IPS DF 6.9 (cell line): ENCODE measurements around the gene ITSN1.
"Not testable (repeated sequence)": the region's sequence is repeated elsewhere in the genome, so short reads cannot be mapped to it uniquely, and the experiment has no call there.

Experiments
- DNase-seq: peaks from one replicate; pipeline ENCODE4 v3.0.0-alpha.2; 2013; ENCODE audit warnings: low read depth, low spot score
- H3K27ac ChIP-seq: one replicate; pipeline ENCODE4 v1.5.1; 2013; ENCODE audit warnings: low read length, control low read depth
- H3K27me3 ChIP-seq: 2 replicates; pipeline ENCODE4 v1.6.1; 2013; ENCODE audit warnings: mild to moderate bottlenecking, low read length; ENCODE audit not compliant: control insufficient read depth, insufficient read depth
- H3K36me3 ChIP-seq: 2 replicates; pipeline ENCODE4 v1.6.1; 2013; ENCODE audit warnings: low read length; ENCODE audit not compliant: control insufficient read depth, insufficient read depth
- H3K4me1 ChIP-seq: 2 replicates; pipeline ENCODE4 v1.6.1; 2013; ENCODE audit warnings: low read length; ENCODE audit not compliant: control insufficient read depth, insufficient read depth
- H3K4me3 ChIP-seq: 2 replicates; pipeline ENCODE4 v1.5.1; 2013; ENCODE audit warnings: mild to moderate bottlenecking, low read length
- H3K9me3 ChIP-seq: 2 replicates; pipeline ENCODE4 v1.6.1; 2013; ENCODE audit warnings: low read length, inconsistent platforms; ENCODE audit not compliant: control insufficient read depth, insufficient read depth
- WGBS: extraction: QIAGEN DNeasy Blood & Tissue Kit; methylation state at CpG from one replicate; pipeline ENCODE4 v1.1.7; 2013; ENCODE audit warnings: mixed read lengths, missing lambda C conversion rate; ENCODE audit not compliant: insufficient read length, insufficient coverage; 5-methylcytosine and 5-hydroxymethylcytosine counted together

Gene ITSN1

GRCh38 chr21:33783187-33783979 lies 141.1 kb downstream of the ITSN1 start:
- Histone ChIP-seq H3K9me3 (no peaks in the 10 kb centered on the region), H3K27me3 (no peaks in the 10 kb centered on the region), H3K36me3 (no peaks in the 10 kb centered on the region), H3K4me3 (no peak overlapping the region), H3K4me1 (no peaks in the 10 kb centered on the region), H3K27ac (no peak overlapping the region)
- no CpG with 5 or more reads among the region's 2 CpGs for WGBS
- no peak for DNase-seq

- Histone ChIP-seq H3K9me3 (no peaks in the 10 kb centered on the region), H3K36me3 (no peaks in the 10 kb centered on the region), H3K27me3 (no peaks in the 10 kb centered on the region), H3K4me1 (no peaks in the 10 kb centered on the region), H3K4me3 (no peak overlapping the region), H3K27ac (no peak overlapping the region)
- DNase-seq, result no peak
- WGBS, result no CpG with 5 or more reads among the region's 2 CpGs
These were observed 145.1 kb downstream of the ITSN1 start for GRCh38 chr21:33787431-33787830.

- WGBS, result no CpG with 5 or more reads among the region's 5 CpGs
- not testable (repeated sequence) for H3K4me1 ChIP-seq, H3K27me3 ChIP-seq, H3K27ac ChIP-seq, H3K36me3 ChIP-seq, DNase-seq, H3K9me3 ChIP-seq, H3K4me3 ChIP-seq
These were observed 146.1 kb downstream of the ITSN1 start for GRCh38 chr21:33788438-33788837.

GRCh38 chr21:33789697-33790096 lies 147.4 kb downstream of the ITSN1 start:
- Histone ChIP-seq H3K4me1 (peaks cover 2% of the 10 kb centered on the region; the same call in 1 of the 2 replicates), H3K27me3 (no peaks in the 10 kb centered on the region), H3K27ac (no peak overlapping the region), H3K36me3 (no peaks in the 10 kb centered on the region), H3K4me3 (no peak overlapping the region), H3K9me3 (no peaks in the 10 kb centered on the region)
- no CpG with 5 or more reads among the region's 1 CpG for WGBS
- no peak for DNase-seq

GRCh38 chr21:33791073-33791472 lies 148.8 kb downstream of the ITSN1 start:
- no peaks in the 10 kb centered on the region for H3K9me3 ChIP-seq
- H3K36me3 ChIP-seq, result no peaks in the 10 kb centered on the region
- no CpG with 5 or more reads among the region's 3 CpGs for WGBS
- H3K27ac ChIP-seq, result no peak overlapping the region
- peaks cover 2% of the 10 kb centered on the region; the same call in 1 of the 2 replicates for H3K4me1 ChIP-seq
- H3K4me3 ChIP-seq, result no peak overlapping the region
- no peak for DNase-seq
- H3K27me3 ChIP-seq, result no peaks in the 10 kb centered on the region

- WGBS, result no CpG with 5 or more reads among the region's 2 CpGs
These were observed 152.3 kb downstream of the ITSN1 start for GRCh38 chr21:33794596-33794995.

GRCh38 chr21:33797565-33797964 lies 155.3 kb downstream of the ITSN1 start:
- H3K27ac ChIP-seq, result no peak overlapping the region
- no CpG with 5 or more reads among the region's 5 CpGs for WGBS
- H3K27me3 ChIP-seq, result no peaks in the 10 kb centered on the region

More at GRCh38 chr21:33794596-33794995, 152.3 kb downstream of the ITSN1 start:
- Histone ChIP-seq H3K9me3 (no peaks in the 10 kb centered on the region), H3K4me1 (peaks cover 2% of the 10 kb centered on the region; the same call in 1 of the 2 replicates), H3K27me3 (no peaks in the 10 kb centered on the region), H3K4me3 (no peak overlapping the region), H3K27ac (no peak overlapping the region), H3K36me3 (peaks cover 4% of the 10 kb centered on the region; the same call in 1 of the 2 replicates)
- DNase-seq, result no peak

GRCh38 chr21:33799378-33800090 lies 157.2 kb downstream of the ITSN1 start:
- Histone ChIP-seq H3K4me1 (peaks cover under 1% of the 10 kb centered on the region; the same call in 1 of the 2 replicates), H3K4me3 (no peak overlapping the region), H3K27me3 (no peaks in the 10 kb centered on the region), H3K36me3 (peaks cover 4% of the 10 kb centered on the region; the same call in 1 of the 2 replicates), H3K27ac (no peak overlapping the region), H3K9me3 (no peaks in the 10 kb centered on the region)
- WGBS, result no CpG with 5 or more reads among the region's 5 CpGs
- no peak for DNase-seq

More at GRCh38 chr21:33797565-33797964, 155.3 kb downstream of the ITSN1 start:
- Histone ChIP-seq H3K4me3 (no peak overlapping the region), H3K36me3 (peaks cover 4% of the 10 kb centered on the region; the same call in 1 of the 2 replicates), H3K4me1 (peaks cover 2% of the 10 kb centered on the region; the same call in 1 of the 2 replicates), H3K9me3 (no peaks in the 10 kb centered on the region)
- no peak for DNase-seq

GRCh38 chr21:33800753-33801423 lies 158.6 kb downstream of the ITSN1 start:
- DNase-seq, result no peak
- no peak overlapping the region for H3K27ac ChIP-seq
- H3K27me3 ChIP-seq, result no peaks in the 10 kb centered on the region
- no peaks in the 10 kb centered on the region for H3K9me3 ChIP-seq
- H3K4me1 ChIP-seq, result no peaks in the 10 kb centered on the region
- H3K4me3 ChIP-seq, result no peak overlapping the region
- H3K36me3 ChIP-seq, result peaks cover 4% of the 10 kb centered on the region; the same call in 1 of the 2 replicates
- no CpG with 5 or more reads among the region's 5 CpGs for WGBS
